HG03175 (cell line): Measurements from ENCODE around the gene GLG1.
"Not testable (repeated sequence)": the region's sequence is repeated elsewhere in the genome, so short reads cannot be mapped to it uniquely, and the experiment has no call there.

Experiments
- ATAC-seq: cut with Tn5 transposase; IDR thresholded peaks from one replicate; pipeline ENCODE4 v1.9.1; 2021; ENCODE audit warnings: mild to moderate bottlenecking, moderate library complexity; ENCODE audit not compliant: unreplicated experiment

The GLG1 gene

GRCh38 chr16:74450967-74451760, 155.8 kb downstream of the GLG1 start:
- no peak for ATAC-seq

DNA sequence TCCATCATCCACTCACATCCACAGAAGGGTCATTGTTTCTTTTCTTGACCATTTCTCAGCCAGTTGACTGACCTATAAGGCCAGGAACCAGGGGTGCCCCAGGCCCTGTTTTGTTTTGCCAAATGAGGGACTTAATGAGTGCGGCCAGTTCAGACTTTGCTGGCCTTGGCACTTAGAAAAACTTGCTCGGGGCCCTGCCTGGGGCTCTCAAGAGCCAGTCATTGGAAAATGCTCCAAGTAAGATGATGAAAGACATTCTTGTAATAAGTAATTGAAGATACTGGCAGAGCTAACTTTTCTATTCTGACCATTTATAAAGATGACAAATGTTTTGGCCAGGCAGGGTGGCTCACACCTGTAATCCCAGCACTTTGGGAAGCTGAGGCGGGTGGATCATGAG, 156.7 kb downstream of the GLG1 start:
- no peak for ATAC-seq

DNA sequence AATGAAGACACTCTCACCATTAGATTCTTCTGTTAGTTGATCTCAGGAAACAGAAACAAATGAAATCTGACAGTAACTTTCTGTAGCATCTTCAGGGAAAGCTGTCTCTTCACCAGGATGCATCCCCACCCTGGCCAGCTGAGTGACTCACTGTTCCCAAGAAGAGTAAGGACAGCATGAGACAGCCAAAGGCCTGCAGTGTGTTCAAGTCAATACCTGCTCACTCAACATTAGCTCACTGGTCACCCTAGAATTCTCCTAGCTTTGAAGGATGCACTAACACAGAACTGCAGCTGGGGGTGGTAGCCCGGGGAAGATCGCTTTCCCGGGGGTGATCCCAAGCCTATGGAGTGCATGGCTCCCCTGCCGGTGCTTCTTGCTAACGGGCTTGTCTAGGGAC, 157.4 kb downstream of the GLG1 start:
- no peak for ATAC-seq

DNA sequence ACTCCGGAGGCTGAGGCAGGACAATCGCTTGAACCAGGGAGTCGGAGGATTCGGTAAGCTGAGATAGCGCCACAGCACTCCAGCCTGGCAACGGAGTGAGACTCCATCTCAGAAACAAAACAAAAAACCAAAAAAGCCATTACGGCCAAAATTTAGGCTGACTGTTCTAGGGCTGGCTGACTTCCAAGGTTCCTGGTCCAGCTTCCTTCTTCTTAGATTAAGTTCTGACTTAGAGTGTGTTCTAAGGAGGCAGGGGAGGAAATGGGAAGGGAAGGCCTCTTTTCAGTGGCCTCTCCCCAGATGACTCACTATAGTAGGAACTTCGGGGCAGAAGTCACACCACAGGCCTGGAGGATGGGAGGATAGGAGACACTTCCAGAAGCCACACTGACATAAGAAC, 157.9 kb downstream of the GLG1 start:
- ATAC-seq, result no peak

- ATAC-seq, result no peak
Observed at GRCh38 chr16:74447578-74447977, 159.3 kb downstream of the GLG1 start.

DNA sequence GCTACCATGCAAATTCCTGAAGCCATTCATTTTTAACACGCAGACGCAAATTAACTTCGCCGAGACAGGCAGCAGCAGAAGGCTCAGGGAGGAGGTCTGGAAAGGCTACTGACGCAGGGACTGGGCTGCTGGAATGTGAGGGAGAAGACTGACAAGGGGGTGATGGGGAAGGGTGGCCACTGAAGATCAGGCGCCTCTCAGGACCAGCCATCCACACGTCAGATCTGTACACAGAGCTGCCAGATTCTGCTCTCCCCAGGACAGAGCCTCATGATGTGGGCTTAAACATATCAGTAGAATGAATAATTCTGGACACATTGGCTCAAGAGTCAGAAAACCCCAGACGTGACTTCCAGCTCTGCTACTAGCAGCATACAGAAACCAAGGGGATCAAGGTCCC, 160.0 kb downstream of the GLG1 start:
- no peak for ATAC-seq

GRCh38 chr16:74443624-74444346, 163.1 kb downstream of the GLG1 start:
- not testable (repeated sequence) for ATAC-seq

- no peak for ATAC-seq
Observed at GRCh38 chr16:74439685-74440084, 167.2 kb downstream of the GLG1 start.

DNA sequence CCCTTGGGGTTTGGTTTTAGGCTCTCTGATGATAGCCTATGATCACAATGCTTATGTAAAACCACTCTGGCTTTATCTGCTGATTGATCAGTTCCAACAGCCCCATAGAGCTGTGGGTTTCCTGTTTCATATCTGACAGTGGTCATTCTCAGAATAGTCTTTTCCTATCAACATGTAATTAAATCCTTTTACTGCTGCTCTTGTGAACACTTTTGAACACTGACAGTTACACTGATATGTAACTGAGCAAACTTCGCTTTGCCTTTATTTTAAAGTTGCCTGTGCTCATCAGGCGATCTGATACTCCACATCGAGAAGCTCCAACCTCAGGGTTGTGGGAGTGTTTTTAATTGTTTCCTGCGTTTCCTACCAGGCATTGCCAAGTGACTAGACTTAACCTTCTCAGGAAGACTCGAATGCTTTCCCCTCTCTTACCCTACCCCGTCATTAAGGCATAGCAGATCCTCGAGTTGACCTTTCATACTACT, 168.4 kb downstream of the GLG1 start:
- no peak for ATAC-seq

- ATAC-seq, result no peak
Observed at GRCh38 chr16:74431516-74431915, 175.4 kb downstream of the GLG1 start.

DNA sequence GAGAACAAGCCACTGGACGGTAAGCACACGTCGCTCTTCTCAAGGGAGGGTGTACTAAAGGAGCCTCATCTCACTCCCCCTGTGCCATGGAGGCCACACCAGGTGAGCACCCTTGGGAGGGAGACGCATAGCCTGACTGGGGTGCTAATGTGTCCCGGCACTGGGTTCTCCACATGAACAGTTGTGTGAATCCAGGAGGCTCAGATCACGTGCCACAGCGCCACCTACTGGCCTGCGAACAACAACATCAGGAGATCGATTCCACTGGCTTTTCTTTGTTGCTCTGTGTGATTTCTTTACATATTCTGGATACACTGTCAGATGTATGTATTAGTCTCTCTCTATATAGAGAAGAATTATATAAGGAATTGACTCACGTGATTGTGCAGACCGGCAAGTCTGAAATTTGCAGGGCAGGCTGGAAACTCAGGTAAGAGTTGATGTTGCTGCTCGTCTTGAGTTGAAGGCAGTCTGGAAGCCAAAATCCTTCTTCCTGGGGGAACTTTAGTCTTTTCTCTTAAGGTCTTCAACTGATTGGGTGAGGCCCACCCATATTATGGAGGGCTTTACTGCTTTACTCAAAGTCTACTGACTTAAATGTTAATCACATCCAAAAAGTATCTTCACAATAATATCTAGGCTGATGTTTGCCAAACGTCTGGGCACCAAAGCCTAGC, 176.7 kb downstream of the GLG1 start:
- ATAC-seq, result peak; percentile 76

DNA sequence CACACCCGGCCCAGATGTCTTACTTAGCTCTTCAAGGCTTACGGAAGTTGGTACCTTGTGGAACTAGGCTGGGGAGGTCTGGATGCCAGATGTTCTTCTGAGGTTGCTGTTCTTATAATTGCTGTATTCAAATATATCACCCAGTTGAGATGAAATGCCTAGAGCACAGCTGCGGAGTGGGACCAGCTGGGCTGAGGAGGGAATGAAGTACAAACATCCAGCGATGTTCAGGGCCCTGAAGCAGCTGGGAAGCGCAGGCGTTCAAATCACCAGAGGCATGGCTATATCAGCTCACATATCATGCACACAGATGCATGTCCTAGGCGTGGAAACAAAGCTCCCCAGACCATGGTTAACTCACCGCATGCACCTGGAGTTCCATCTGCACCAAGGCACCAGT, 178.4 kb downstream of the GLG1 start:
- not testable (repeated sequence) for ATAC-seq

DNA sequence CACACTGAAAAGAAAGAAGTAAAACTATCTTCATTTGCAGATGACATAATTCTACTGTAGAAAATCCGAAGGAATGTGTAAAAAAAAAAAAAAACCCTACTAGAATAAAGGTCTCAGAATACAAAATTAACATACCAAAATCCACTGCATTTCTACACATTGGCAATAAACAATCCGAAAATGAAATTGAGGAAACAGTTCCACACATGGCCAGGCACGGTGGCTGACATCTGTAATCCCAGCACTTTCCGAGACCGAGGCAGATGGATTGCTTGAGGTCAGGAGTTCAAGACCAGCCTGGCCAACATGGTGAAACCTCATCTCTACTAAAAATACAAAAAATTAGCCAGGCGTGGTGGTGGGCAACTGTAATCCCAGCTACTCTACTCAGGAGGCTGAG, 181.2 kb downstream of the GLG1 start:
- not testable (repeated sequence) for ATAC-seq

DNA sequence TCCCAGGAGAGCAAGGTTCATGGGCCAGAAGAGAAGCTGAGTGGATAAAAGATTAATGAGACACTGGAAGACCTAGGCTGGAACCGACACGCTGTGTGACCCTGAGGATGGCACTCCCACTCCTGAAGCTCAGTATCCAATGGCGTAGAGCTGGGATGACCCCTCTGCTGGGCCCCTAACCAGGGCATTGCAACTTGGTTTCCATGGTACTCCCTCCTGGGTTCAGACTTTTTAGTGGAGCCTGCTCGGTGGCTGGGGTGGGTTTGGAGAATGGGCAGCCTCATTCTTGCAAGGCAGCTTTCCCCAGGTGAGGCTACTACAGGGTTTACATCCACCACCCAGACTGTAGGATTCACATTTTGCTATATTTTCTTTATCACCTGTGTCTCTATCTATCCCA, 183.2 kb downstream of the GLG1 start:
- not testable (repeated sequence) for ATAC-seq

GRCh38 chr16:74422086-74422485, 184.8 kb downstream of the GLG1 start:
- not testable (repeated sequence) for ATAC-seq

DNA sequence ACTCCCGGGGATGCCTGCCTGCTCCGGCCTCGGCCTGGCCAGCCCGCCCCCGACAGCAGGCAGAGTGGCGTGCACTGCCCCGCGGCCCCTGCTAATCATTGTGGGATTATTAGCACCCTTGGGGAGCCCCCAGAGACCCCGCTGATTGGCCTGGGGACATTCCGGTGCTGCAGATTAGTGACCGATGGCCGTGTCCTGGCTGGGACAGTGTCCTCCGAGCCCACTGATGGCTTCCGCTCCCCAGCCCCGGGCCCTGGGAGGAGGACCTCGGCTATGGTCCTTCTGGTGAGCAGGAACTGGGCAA, 185.5 kb downstream of the GLG1 start:
- ATAC-seq, result not testable (repeated sequence)

- ATAC-seq, result not testable (repeated sequence)
Observed at GRCh38 chr16:74420612-74421481, 186.1 kb downstream of the GLG1 start, which contains the start of gene CLEC18B. Gene CLEC18B, minus strand, starts transcription at chr16:74421478. Its CDS starts 208 bp downstream, at chr16:74421270.

DNA sequence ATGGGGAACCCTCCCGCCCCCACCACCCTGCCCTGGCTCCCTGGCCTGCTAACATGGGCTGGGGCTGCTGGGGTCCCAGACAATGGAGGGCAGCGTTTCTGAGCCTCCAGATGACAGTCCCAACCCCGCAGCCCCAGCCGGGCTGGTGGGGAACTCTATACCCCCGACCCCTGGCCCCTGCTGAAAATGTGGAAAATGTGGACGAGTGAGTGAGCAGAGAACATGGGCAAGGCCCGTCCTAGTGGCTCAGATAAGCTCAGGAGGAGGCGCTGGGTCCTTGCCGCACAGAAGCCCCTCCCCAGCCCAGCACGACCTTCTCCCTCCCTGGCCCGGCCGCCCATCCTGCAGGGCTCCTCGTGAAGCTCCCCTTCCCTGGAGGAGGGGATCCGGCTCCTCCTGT, 187.1 kb downstream of the GLG1 start:
- ATAC-seq, result not testable (repeated sequence)

DNA sequence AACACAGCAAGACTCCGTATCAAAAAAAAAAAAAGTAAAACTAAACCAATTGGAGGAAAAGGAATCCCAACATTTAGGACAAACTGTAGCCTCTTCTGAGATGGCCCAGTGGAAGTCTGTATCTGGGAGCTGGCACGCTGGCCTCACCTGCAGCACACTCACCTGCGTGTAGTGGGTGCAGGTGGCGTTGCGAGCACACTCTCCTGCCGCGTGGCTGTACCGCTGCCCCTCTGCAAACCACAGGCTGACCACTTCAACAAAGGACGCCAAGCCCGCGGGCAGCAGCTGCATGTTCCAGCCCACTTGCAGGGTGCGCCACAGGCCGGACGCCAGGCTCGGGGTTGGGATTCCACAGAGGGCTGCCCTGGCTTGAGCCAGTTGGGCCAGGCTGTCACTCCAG, 189.0 kb downstream of the GLG1 start:
- ATAC-seq, result not testable (repeated sequence)

DNA sequence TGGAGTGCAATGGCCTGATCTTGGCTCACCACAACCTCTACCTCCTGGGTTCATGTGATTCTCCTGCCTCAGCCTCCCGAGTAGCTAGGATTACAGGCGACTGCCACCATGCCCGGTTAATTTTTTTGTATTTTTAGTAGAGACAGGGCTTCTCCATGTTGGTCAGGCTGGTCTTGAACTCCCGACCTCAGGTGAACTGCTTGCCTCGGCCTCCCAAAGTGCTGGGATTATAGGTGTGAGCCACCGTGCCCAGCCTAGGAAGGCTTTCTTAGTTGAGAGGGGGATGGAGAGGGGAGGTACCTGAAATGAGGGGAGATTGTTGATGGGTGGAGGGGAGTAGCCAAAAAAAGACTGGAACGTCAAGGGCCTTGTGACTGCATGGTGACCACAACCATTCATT, 193.0 kb downstream of the GLG1 start:
- not testable (repeated sequence) for ATAC-seq

DNA sequence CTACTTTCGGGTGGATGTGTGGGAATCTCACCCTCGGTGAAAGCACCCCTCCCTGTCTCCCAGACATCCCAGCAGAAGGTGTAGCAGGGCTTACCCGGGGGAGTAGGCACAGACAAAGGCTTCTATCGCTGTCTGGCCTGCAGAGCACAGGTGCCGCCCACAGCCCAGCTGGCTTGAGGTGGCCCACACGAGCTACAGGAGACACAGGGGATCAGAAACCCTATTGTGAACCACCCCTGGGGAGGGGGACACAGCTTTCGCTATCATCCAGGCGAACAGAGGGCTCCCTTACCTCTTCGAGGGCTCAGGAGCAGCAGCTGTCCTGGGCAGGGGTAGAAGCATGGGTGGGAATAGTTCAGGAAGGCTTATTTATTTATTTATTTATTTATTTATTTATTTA, 193.4 kb downstream of the GLG1 start:
- ATAC-seq, result not testable (repeated sequence)
